WI38 (cell line): ENCODE data around the gene POLN.

Experiments
- H3K4me3 ChIP-seq: 2 replicates; pipeline ENCODE4 v1.5.1; 2011; ENCODE audit warnings: low read depth, mild to moderate bottlenecking, control low read depth, low read length
- CTCF ChIP-seq: IDR thresholded peaks from 2 replicates; pipeline ENCODE4 v1.5.1; 2012; ENCODE audit warnings: low read depth, mild to moderate bottlenecking, control low read depth, low read length

POLN gene

GRCh38 chr4:2075987-2076907, 165.7 kb downstream of the POLN start:
- no peak for TF ChIP-seq CTCF
- no peak overlapping the region for H3K4me3 ChIP-seq

- H3K4me3 ChIP-seq = no peak overlapping the region
- no peak for TF ChIP-seq CTCF
Observed at GRCh38 chr4:2075171-2075986, 166.5 kb downstream of the POLN start.

GRCh38 chr4:2074588-2074987, 167.3 kb downstream of the POLN start:
- TF ChIP-seq CTCF = no peak
- no peak overlapping the region for H3K4me3 ChIP-seq

- TF ChIP-seq CTCF = no peak
- H3K4me3 ChIP-seq = no peak overlapping the region
Observed at GRCh38 chr4:2073808-2074481, 168.0 kb downstream of the POLN start.

GRCh38 chr4:2072971-2073807, 168.7 kb downstream of the POLN start:
- no peak for TF ChIP-seq CTCF
- H3K4me3 ChIP-seq = no peak overlapping the region

- H3K4me3 ChIP-seq = no peak overlapping the region
- no peak for TF ChIP-seq CTCF
Observed at GRCh38 chr4:2071912-2072867, 169.7 kb downstream of the POLN start.
